ENCODE data around the gene LRRC10B. TPM values are rescaled to one million over a fixed set of nuclear protein-coding genes. Genes with fewer than 3 reads are reported as not detected.

LRRC10B gene
- total RNA-seq, 1 experiment from 2014 or later = not detected

- no peak for DNase-seq (ENCODE audit: low read depth, low spot score)
- Histone ChIP-seq H3K27me3 (ENCODE audit: insufficient read depth, low read length) (no peaks in the 10 kb centered on the region), H3K4me3 (replicated peaks in 1 of 2; ENCODE audit: low read depth in 1 of 2, low read length in 2 of 2) (no peak overlapping the region), H3K9ac (ENCODE audit: low read length) (no peak overlapping the region), H4K20me1 (ENCODE audit: insufficient read depth) (no peaks in the 10 kb centered on the region), H3K27ac (ENCODE audit: low read depth, low read length) (no peak overlapping the region), H3K4me2 (ENCODE audit: low read length) (no peak overlapping the region), H3K9me2 (ENCODE audit: insufficient read depth) (no peaks in the 10 kb centered on the region), H3K4me1 (ENCODE audit: control insufficient read depth in 1 of 2, insufficient read depth in 2 of 2, low read length in 2 of 2) (no peaks in the 10 kb centered on the region), H2AFZ (ENCODE audit: low read depth, low read length, poor library complexity, severe bottlenecking) (no peak overlapping the region), H3K36me3 (ENCODE audit: control insufficient read depth in 1 of 2, insufficient read depth in 2 of 2, low read length in 2 of 2) (no peaks in the 10 kb centered on the region; a peak in 1 of 4 replicates), H3K9me3 (ENCODE audit: control insufficient read depth in 1 of 2, insufficient read depth in 1 of 2, low read depth in 1 of 2, low read length in 2 of 2) (no peaks in the 10 kb centered on the region), H3K79me2 (ENCODE audit: insufficient read depth, low read length) (no peaks in the 10 kb centered on the region)
- TF ChIP-seq MAX (IDR thresholded peaks at IDR 0.05) (no peak), CEBPB (IDR thresholded peaks at IDR 0.05; ENCODE audit: low read depth) (no peak), ATF3 (IDR thresholded peaks at IDR 0.05) (no peak), JUND (IDR thresholded peaks at IDR 0.05) (no peak), RAD21 (IDR thresholded peaks at IDR 0.05; ENCODE audit: low read depth) (no peak), TCF7L2 (IDR thresholded peaks at IDR 0.05; ENCODE audit: borderline replicate concordance, extremely low read depth, insufficient read depth, insufficient read length) (no peak)
- no peak for ATAC-seq
- ChIA-PET POLR2A (no interaction called here), RAD21 (ENCODE audit: low non-redundant PET in 1 of 2, low total read pairs in 2 of 2, uncharacterized antibody in 2 of 2, unreplicated experiment in 2 of 2) (no interaction called here), CTCF (interaction anchor here (0.9 to 3.3 kb wide), 3 partner anchors 30 to 162 kb away, joined by 5 to 21 read pairs (median 7); no protein-coding TSS in a partner anchor)
- BruUV-seq (replicated peaks) = no TSS peak
- intact Hi-C loops (cut with micrococcal nuclease) = no loop called here
Measured at GRCh38 chr11:61476371-61476770, 32.2 kb upstream of the LRRC10B start.

- no peaks in the 10 kb centered on the region for H3K79me2 ChIP-seq (ENCODE audit: insufficient read depth, low read length)
- ChIA-PET CTCF (interaction anchor here (0.7 to 3.3 kb wide), 8 partner anchors 9 to 161 kb away, joined by 3 to 21 read pairs (median 5); no protein-coding TSS in a partner anchor), POLR2A (no interaction called here), RAD21 (ENCODE audit: low non-redundant PET in 1 of 2, low total read pairs in 2 of 2, uncharacterized antibody in 2 of 2, unreplicated experiment in 2 of 2) (no interaction called here)
- H2AFZ ChIP-seq (ENCODE audit: low read depth, low read length, poor library complexity, severe bottlenecking) = no peak overlapping the region
- no peak overlapping the region for H3K4me3 ChIP-seq (replicated peaks in 1 of 2; ENCODE audit: low read depth in 1 of 2, low read length in 2 of 2)
- H4K20me1 ChIP-seq (ENCODE audit: insufficient read depth) = no peaks in the 10 kb centered on the region
- no peaks in the 10 kb centered on the region for H3K9me2 ChIP-seq (ENCODE audit: insufficient read depth)
- H3K27me3 ChIP-seq (ENCODE audit: insufficient read depth, low read length) = no peaks in the 10 kb centered on the region
- H3K36me3 ChIP-seq (ENCODE audit: control insufficient read depth in 1 of 2, insufficient read depth in 2 of 2, low read length in 2 of 2) = no peaks in the 10 kb centered on the region
- DNase-seq (ENCODE audit: low read depth, low spot score) (no peak), ATAC-seq (no peak)
- no peaks in the 10 kb centered on the region for H3K4me1 ChIP-seq (ENCODE audit: control insufficient read depth in 1 of 2, insufficient read depth in 2 of 2, low read length in 2 of 2)
- no peaks in the 10 kb centered on the region for H3K9me3 ChIP-seq (ENCODE audit: control insufficient read depth in 1 of 2, insufficient read depth in 1 of 2, low read depth in 1 of 2, low read length in 2 of 2)
- H3K4me2 ChIP-seq (ENCODE audit: low read length) = no peak overlapping the region
- intact Hi-C loops (cut with micrococcal nuclease) = loop anchor here (1.0 kb wide), 2 partner anchors 40 to 151 kb away; no protein-coding TSS in a partner anchor
- no TSS peak for BruUV-seq (replicated peaks)
- H3K9ac ChIP-seq (ENCODE audit: low read length) = no peak overlapping the region
- no peak overlapping the region for H3K27ac ChIP-seq (ENCODE audit: low read depth, low read length)
- TF ChIP-seq REST (IDR thresholded peaks at IDR 0.05; ENCODE audit: low read depth) = no peak
- TF ChIP-seq FOSL1 (IDR thresholded peaks at IDR 0.05; ENCODE audit: low read depth) = no peak
- TF ChIP-seq CEBPB (IDR thresholded peaks at IDR 0.05; ENCODE audit: low read depth) = no peak
- no peak for TF ChIP-seq ZNF274 (IDR thresholded peaks at IDR 0.05; ENCODE audit: low read depth, low read length)
- TF ChIP-seq TCF7L2 (IDR thresholded peaks at IDR 0.05; ENCODE audit: borderline replicate concordance, extremely low read depth, insufficient read depth, insufficient read length) = no peak
- TF ChIP-seq EGR1 (IDR thresholded peaks at IDR 0.05; ENCODE audit: low read depth) = no peak
- TF ChIP-seq CTCF (IDR thresholded peaks at IDR 0.05 in 2 of 3, conservative IDR thresholded peaks at IDR 0.05 in 1 of 3; ENCODE audit: borderline replicate concordance in 1 of 3, insufficient read depth in 1 of 3, low read depth in 2 of 3, low read length in 2 of 3) = no peak
- no peak for TF ChIP-seq YY1 (IDR thresholded peaks at IDR 0.05; ENCODE audit: extremely low read depth, insufficient replicate concordance, low read depth, low read length)
Measured at GRCh38 chr11:61477126-61477525, 31.4 kb upstream of the LRRC10B start.

Data from HCT116 (cell line).